Stomach (tissue), 4 donors: Measurements from ENCODE around the gene COL4A4.

Source experiments
- CTCF ChIP-seq, 7 experiments: fragments of 450-650 bp in 4 of 7; fragments of 200-600 bp in 3 of 7; sonication (generic) in 3 of 7; IDR thresholded peaks; one replicate each; pipeline ENCODE4 v1.5.1; 2016 to 2019; ENCODE audit warnings: antibody characterized with exemption in 7 of 7, control low read depth in 2 of 7, mild to moderate bottlenecking in 1 of 7
- EP300 ChIP-seq: sonication (generic); formaldehyde crosslinking; IDR thresholded peaks from one replicate; pipeline ENCODE4 v1.6.1; 2017; ENCODE audit warnings: antibody characterized with exemption
- POLR2A ChIP-seq, 4 donors: fragments of 450-650 bp; IDR thresholded peaks; one replicate each; pipeline ENCODE4 v1.6.1; 2016; ENCODE audit warnings: antibody characterized with exemption in 4 of 4, control low read depth in 2 of 4, mild to moderate bottlenecking in 1 of 4, moderate library complexity in 1 of 4
- POLR2AphosphoS5 ChIP-seq, 3 donors: sonication (generic); formaldehyde crosslinking; IDR thresholded peaks; one replicate each; pipeline ENCODE4 v1.6.1; 2016; ENCODE audit warnings: antibody characterized with exemption in 3 of 3

DNA sequence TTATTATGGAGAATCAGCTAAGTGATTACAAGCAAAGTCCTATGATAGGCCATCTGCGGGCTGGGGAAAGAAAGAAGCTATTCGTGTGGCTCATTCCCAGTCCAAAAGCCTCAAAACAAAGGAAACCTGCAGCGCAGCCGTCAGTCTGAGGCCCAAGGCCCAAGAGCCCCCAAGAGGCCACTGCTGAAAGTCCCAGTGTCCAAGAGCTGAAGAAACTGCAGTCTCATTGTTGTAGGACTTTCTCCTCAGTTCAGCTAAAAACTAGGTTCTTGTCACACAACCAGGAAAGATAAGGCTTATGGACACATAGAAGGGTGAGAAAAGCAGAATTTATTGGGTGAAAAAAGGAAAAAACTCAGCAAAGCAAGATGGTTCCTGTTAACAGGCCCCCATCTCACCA lies 185.0 kb downstream of the COL4A4 start:
- TF ChIP-seq POLR2AphosphoS5 (IDR thresholded peaks at IDR 0.05) (no peak), CTCF (IDR thresholded peaks at IDR 0.05) (no peak), POLR2A (IDR thresholded peaks at IDR 0.05) (no peak), EP300 (no peak)
